NB4 (cell line): ENCODE data around the gene PRPS1L1.

Experiments used
- DNase-seq: peaks from one replicate; pipeline ENCODE4 v3.0.0; 2010; ENCODE audit warnings: low read depth
- H3K4me3 ChIP-seq: one replicate; pipeline ENCODE4 v1.5.1; 2011; ENCODE audit warnings: mild to moderate bottlenecking, low read depth, low read length, moderate library complexity
- MYC ChIP-seq: IDR thresholded peaks from 2 replicates; pipeline ENCODE4 v1.6.1; 2011; ENCODE audit warnings: low read depth, low read length
- POLR2A ChIP-seq: IDR thresholded peaks from 2 replicates; pipeline ENCODE4 v1.6.1; 2011; ENCODE audit warnings: mild to moderate bottlenecking; ENCODE audit not compliant: insufficient read length; ENCODE audit errors: extremely low read depth
- TF ChIP-seq, protein P1 (sequence below): IDR thresholded peaks from one replicate; pipeline ENCODE4 v1.5.1; 2012; ENCODE audit warnings: low read depth, low read length
- TF ChIP-seq, protein P2 (sequence below): IDR thresholded peaks from 2 replicates; pipeline ENCODE4 v1.6.1; 2011; ENCODE audit warnings: low read depth, low read length

PRPS1L1 gene

DNA sequence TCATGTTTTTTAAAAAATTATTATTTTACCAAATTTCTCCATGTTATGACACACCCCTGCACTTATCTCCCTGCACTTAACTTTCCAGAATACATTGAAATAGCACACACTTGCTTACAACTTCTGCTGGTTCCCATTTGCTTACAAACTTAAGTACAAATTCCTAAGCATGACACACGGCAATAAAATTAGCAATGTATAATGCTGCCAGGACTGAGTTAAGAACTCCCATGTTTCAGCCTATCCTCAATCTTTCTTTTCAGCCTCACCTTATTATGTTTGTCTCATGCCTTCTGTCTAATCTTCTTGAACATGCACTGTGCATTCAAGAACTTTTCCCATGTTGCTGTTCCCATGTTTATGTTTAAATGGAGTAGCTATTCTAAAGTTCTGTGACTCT is 40.8 kb downstream of the PRPS1L1 start:
- DNase-seq: no peak
- no peak for TF ChIP-seq POLR2A
- TF ChIP-seq, protein P1, sequence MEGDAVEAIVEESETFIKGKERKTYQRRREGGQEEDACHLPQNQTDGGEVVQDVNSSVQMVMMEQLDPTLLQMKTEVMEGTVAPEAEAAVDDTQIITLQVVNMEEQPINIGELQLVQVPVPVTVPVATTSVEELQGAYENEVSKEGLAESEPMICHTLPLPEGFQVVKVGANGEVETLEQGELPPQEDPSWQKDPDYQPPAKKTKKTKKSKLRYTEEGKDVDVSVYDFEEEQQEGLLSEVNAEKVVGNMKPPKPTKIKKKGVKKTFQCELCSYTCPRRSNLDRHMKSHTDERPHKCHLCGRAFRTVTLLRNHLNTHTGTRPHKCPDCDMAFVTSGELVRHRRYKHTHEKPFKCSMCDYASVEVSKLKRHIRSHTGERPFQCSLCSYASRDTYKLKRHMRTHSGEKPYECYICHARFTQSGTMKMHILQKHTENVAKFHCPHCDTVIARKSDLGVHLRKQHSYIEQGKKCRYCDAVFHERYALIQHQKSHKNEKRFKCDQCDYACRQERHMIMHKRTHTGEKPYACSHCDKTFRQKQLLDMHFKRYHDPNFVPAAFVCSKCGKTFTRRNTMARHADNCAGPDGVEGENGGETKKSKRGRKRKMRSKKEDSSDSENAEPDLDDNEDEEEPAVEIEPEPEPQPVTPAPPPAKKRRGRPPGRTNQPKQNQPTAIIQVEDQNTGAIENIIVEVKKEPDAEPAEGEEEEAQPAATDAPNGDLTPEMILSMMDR: no peak
- no peak for TF ChIP-seq MYC
- TF ChIP-seq, protein P2, sequence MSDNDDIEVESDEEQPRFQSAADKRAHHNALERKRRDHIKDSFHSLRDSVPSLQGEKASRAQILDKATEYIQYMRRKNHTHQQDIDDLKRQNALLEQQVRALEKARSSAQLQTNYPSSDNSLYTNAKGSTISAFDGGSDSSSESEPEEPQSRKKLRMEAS: no peak
- H3K4me3 ChIP-seq: no peak overlapping the region

DNA sequence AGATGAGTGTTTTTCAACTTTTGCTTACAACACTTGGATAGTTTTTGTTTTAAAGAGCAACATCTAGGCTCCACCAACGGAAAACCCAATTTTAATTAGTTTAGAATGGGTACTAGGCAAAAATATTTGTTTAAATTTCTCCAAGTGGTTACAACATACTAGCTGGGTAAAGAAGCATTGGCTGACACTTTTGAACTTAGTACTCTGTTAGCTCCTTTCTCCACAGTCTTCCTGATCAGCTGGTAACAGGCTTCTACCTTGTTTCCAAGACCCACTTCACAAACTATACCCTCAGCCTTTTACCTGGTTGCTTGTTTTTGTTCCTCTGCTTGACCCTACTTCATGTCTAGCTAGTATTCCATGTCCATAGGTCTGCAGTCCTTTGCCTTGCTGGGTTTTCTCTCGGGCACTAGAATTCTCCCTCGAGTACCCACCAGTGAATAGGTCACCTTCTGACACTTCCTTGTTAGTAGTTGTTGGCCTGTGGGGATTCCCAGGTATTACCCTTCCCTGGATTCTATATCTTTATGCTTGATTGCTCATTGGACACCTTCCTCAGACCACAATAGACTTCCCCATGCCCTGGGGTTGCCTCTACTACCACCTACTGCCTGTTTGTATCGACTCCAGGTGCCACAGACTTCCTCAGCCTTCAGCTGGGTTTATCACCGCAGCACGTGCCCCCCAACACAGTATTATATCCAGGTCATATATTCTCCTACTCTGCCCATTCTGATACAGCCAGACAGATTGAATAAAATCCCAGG is 42.0 kb downstream of the PRPS1L1 start:
- TF ChIP-seq POLR2A (no peak), MYC (no peak)
- TF ChIP-seq, protein P1: no peak
- TF ChIP-seq, protein P2: no peak
- no peak for DNase-seq
- H3K4me3 ChIP-seq: no peak overlapping the region

DNA sequence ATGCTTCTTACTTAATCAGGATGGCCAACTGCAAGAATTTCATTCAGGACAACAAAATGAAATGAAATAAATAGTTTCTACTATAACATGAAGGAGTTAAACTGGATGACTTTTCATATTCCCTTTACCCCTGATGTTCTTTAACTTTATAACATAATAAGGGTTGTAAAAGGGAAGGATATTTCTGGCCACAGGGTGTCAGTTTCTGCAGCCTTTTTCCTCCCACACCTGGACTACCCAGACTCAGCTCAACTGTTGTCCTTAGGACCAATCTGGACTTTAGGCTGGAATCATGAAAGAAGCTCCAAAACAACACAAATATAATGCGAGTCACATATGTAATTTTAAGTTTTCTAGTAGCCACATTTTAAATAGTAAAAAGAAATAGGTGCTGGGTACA is 43.4 kb downstream of the PRPS1L1 start:
- no peak for TF ChIP-seq MYC
- TF ChIP-seq, protein P2: no peak
- TF ChIP-seq POLR2A: no peak
- TF ChIP-seq, protein P1: no peak
- no peak overlapping the region for H3K4me3 ChIP-seq
- DNase-seq: no peak

DNA sequence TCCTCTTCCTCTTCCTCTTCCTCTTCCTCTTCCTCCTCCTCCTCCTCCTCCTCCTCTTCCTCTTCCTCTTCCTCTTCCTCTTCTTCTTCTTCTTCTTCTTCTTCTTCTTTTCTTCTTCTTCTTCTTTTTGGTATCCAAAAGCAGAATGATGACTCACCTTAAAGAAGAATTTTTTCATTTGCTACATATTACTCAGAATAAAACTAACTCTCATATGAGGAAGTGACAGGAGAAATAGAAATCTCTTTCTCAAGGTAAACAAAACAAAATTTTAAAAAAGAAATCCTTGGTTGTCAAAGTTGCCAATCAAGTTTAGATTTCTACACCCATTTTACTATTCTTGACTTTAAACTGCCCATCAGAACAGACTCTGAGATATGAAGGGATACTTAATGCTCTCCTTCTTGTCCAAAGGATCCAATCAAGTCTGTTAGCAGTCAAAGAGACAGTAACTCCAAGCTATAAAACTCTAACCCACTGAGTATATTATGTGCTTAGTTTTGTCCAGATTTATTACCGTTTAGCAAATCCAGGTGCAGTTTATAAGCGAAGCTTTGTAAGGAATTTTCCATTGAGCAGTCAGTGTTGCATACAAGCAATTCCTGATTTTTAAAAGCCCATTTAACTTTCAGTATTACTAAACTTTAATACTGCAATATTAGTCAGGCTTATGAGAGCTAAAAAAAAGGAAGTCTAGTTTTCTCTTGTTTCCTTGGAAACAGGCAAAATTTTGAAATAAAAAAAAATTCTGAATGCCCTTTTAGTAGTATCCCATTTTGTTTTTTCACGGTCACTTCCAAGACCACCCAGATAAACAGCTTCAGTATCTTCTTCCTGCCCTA is 44.2 kb downstream of the PRPS1L1 start:
- TF ChIP-seq, protein P2: no peak
- TF ChIP-seq MYC (no peak), POLR2A (no peak)
- TF ChIP-seq, protein P1: no peak
- no peak for DNase-seq
- no peak overlapping the region for H3K4me3 ChIP-seq

DNA sequence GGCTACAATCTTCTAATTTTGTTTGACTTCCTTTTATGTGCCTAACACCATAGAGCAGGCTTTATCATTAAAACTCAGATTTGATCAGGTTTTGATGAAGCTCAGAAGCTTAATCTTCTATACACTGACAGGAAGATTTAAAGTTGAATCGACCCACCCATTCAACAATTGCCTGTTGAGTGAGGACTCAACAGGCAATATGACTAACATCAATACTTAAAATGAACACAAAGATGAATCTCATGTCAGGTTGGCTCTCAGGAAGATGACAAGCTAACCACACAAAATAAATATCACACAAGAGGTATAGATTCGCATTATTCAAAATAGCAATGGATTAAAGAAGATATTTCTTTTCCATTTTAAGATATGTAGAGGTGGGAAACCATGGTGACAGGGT is 50.7 kb downstream of the PRPS1L1 start:
- TF ChIP-seq, protein P1: no peak
- TF ChIP-seq, protein P2: no peak
- TF ChIP-seq POLR2A (no peak), MYC (no peak)
- H3K4me3 ChIP-seq: no peak overlapping the region
- DNase-seq: no peak
